Sigmoid colon (tissue), 4 donors: ENCODE data around the gene ABLIM2.

ENCODE experiments used
- POLR2AphosphoS5 ChIP-seq, 4 donors: sonication (generic); formaldehyde crosslinking; IDR thresholded peaks; one replicate each; pipeline ENCODE4 v1.6.1; 2017; ENCODE audit warnings: antibody characterized with exemption in 4 of 4
- TF ChIP-seq, protein P1 (sequence below), 4 experiments: fragments of 450-650 bp in 3 of 4; fragments of 200-600 bp in 1 of 4; IDR thresholded peaks; one replicate each; pipeline ENCODE4 v1.5.1; 2016 to 2019; ENCODE audit warnings: antibody characterized with exemption in 4 of 4, mild to moderate bottlenecking in 3 of 4, moderate library complexity in 2 of 4

DNA sequence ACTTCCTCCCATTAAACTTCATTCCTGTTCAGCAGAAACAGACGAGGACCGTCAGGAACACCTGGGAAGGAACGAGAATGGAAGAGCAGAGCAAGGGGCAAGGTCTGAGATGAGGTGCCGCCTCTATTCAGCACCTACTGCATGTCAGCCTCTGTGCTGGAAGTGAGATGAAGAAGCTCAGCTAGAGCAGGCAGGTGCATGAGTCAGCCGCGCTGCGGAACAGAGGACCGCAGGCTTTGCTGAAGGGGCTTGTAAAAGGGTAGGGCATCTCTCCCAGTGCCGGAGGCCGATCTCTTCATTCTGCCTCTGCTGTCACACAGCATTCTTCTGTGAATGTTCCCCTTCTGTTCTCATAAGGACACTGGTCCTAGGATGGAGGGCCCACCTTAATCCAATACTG is 6.1 kb upstream of the ABLIM2 start:
- TF ChIP-seq, protein P1, sequence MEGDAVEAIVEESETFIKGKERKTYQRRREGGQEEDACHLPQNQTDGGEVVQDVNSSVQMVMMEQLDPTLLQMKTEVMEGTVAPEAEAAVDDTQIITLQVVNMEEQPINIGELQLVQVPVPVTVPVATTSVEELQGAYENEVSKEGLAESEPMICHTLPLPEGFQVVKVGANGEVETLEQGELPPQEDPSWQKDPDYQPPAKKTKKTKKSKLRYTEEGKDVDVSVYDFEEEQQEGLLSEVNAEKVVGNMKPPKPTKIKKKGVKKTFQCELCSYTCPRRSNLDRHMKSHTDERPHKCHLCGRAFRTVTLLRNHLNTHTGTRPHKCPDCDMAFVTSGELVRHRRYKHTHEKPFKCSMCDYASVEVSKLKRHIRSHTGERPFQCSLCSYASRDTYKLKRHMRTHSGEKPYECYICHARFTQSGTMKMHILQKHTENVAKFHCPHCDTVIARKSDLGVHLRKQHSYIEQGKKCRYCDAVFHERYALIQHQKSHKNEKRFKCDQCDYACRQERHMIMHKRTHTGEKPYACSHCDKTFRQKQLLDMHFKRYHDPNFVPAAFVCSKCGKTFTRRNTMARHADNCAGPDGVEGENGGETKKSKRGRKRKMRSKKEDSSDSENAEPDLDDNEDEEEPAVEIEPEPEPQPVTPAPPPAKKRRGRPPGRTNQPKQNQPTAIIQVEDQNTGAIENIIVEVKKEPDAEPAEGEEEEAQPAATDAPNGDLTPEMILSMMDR (IDR thresholded peaks at IDR 0.05) = no peak
- no peak for TF ChIP-seq POLR2AphosphoS5 (IDR thresholded peaks at IDR 0.05)
